Measurements from ENCODE around the gene NECTIN4.
A peak's percentile ranks its signal among the peaks of the same experiment; 100 is the strongest.
"Not testable (repeated sequence)": the region's sequence is repeated elsewhere in the genome, so short reads cannot be mapped to it uniquely, and the experiment has no call there.

NECTIN4 gene

GRCh38 chr1:161089251-161089924 lies at the start of gene NECTIN4:
TSS of gene NECTIN4 (minus strand) at chr1:161089558. CDS start at chr1:161089296, 262 bp downstream.
- no peak for DNase-seq

- no peak for DNase-seq
Measured at GRCh38 chr1:161138431-161138830, 49.1 kb upstream of the NECTIN4 start.

DNA sequence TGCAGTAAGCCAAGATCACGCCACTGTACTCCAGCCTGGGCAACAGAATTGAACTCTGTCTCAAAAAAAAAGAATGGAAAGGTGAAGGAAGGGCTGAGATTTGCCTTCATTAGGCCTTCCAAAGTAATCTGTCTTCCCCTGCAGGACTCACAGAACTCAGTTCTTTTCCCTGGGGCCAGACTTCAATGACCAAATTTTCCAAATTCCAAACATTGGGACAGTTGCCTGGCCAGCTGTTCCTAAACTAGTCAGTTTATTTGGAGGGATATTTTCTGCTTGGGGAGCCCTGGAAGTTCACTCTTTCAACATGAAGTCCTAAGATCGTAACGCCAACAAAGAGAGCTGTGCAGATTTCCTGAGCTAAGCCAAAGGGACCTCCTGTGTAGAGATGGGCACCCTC lies 48.5 kb upstream of the NECTIN4 start:
- no peak for DNase-seq

- DNase-seq = no peak
Measured at GRCh38 chr1:161133220-161133740, 43.9 kb upstream of the NECTIN4 start.

DNA sequence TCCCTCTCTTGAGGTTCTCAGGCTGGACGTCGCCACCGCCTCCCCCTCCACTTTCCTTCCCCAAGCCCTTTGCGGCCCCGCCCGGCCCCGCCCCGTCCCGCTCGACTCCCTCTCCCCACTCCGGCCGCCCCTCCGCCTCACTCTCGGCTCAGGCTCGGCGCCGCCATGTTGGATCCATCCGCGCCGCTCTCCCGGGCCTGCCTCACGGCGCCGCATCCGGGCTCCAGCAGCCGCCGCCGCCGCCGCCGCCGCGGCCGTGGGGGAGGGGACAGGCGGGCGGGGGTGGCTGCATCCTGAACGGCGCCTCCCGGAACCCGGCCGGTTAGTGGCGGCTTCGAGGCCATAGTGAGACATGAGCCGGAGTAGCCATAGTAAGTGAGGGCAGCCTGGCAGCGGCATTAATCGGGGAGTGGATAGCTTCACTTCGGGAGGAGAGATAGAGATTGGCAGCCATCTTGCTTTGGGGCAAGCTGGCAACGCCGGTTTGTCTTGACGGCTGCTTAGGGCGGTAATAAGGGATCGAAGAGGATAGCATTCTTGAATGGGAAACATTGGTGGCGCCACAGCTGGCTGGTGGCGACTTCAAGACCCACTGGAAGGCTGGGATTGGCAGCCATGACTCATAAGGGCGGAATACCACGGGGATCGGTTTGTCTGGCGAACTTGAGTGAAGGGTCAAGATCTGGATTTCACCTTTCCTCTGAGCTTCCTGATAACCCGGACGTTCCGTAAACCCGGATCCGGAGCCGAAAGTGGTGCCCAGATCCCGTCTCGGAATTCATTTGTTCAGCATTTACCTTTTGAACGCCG lies 43.3 kb upstream of the NECTIN4 start, which contains the start of gene DEDD:
DEDD (minus strand) TSS at position 258 of the 810 bp plus-strand sequence. CDS start 8,205 bp downstream, outside the sequence.
- DNase-seq = peak; percentile 94 to 96

DNA sequence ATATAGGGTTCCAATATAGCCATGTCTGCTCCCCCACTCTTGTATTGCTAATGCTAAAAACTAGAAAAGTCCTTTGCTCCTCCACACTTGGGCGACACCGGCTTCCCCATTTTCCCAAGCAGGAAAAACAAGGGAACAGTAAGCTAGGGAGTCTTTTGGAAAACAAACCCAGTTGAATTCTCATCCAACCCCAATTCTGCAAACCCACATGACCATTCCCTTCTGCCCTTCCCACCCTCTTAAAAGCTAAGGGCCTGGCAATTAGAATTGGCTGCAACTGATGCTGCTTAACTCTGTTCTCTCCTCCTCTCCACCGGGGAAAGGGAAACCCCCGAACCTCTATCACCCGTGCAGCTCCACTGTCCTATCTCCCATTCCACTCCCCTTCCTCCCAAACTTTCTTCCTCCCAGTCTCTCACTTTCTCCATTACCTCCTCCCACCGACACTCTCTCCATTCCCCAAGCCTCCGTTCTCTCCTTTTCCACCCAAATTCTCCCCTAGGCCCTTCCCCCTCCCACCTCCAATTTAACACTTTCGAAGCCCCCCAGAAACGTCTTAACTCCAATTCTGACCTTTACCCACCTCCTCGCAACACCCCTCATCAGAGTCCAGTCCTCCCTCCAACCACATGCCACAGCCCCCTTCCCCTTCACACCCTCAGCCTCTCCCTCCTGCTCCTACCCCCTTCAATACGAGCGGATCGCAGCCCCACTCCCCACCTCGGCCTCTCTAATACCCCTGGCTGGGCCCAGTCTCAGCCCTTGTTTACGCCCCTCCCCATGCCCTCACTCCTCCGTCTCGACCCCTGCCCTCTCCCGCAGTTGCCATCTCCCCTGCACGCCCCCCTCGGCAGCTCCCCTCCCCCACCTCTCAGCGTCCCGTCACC lies 42.4 kb upstream of the NECTIN4 start:
- no peak for DNase-seq

- no peak for DNase-seq
Measured at GRCh38 chr1:161130266-161130665, 40.9 kb upstream of the NECTIN4 start.

DNA sequence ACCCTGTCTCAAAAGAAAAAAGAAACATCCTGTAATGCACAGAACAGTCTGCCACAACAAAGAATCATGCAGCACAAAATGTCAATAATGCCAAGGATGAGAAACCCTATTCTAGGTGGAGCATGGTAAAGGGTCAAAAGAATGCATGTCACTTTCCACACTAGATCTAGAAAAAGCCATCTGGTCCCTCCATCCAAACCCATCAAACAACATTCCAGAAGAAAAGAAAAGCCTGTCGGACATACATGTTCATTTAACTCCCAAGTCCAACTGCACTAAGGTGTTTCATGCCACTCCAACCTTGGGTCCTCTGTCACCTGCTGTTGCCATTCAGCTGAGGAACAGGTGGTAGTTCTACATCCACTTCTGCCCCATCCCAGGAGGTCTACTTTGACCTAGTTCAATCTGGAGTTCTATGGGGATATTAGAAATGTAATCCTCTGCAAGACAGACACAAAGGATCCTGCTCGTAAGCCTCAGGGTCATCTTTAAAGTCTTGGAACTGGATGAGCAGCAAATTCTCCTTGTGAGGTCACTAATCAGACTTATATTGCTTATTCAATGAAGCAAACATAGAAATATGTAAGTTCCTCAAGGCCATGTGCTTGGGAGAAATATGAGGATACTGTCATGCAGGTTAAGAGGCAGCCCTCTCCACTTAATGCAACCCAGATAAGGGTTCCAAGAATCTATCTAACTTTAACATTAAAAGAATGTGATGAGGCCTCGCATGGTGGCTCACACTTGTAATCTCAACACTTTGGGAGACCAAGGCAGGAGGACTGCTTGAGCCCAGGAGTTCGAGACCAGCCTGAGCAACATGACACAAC lies 39.4 kb upstream of the NECTIN4 start:
- DNase-seq = no peak

DNA sequence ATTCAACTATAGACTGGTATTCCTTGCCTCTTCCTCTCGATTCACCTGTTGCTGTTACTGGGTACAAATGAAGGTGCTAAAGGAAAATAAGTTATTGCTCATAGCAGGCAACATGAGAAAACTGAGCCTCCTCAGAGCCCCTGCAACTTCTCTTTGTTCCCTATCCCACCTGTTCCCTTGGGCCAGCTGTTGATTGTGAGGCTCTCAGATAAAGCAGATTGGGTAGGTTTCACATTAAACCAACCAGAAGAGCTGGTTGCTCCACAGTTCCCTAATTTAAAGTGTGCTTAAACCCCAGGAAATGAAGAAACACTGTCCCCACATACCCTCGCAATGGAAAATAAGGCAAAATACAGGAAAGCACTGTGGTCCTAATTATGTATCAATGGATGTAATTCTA lies 38.3 kb upstream of the NECTIN4 start:
- DNase-seq = peak; percentile 61 to 63

GRCh38 chr1:161122967-161123366 lies 33.6 kb upstream of the NECTIN4 start:
- no peak for DNase-seq

GRCh38 chr1:161121834-161122233 lies 32.5 kb upstream of the NECTIN4 start:
- DNase-seq = peak; percentile 21 to 36

DNA sequence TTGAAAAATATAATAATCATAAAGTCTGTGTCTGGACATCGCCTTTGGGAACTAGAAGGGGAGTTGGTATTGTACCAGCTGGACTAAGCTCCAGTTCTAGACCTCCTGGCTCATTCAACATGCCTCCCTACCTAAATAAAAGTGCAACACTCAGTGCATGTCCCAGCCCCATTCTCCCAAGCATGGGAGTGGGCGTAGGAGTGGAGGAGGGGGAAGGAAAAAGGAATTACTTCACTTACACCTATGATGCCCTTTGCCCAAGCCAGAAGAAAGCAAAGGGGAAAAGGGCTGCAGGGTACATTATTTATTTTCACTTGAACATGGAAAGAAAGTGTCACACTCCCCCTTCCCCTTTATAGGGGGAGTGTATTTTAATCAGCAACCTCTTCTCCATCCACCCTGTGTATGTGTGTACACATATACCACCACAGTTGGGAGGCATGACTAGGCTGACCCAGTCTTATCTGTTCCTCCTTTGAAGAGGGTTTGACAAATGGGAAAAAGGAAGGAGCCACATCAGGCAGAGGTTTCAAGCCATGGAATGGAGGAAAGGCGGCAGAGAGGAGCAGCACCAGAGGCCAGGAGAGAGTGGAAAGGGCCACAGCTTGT lies 31.8 kb upstream of the NECTIN4 start:
- DNase-seq = no peak

DNA sequence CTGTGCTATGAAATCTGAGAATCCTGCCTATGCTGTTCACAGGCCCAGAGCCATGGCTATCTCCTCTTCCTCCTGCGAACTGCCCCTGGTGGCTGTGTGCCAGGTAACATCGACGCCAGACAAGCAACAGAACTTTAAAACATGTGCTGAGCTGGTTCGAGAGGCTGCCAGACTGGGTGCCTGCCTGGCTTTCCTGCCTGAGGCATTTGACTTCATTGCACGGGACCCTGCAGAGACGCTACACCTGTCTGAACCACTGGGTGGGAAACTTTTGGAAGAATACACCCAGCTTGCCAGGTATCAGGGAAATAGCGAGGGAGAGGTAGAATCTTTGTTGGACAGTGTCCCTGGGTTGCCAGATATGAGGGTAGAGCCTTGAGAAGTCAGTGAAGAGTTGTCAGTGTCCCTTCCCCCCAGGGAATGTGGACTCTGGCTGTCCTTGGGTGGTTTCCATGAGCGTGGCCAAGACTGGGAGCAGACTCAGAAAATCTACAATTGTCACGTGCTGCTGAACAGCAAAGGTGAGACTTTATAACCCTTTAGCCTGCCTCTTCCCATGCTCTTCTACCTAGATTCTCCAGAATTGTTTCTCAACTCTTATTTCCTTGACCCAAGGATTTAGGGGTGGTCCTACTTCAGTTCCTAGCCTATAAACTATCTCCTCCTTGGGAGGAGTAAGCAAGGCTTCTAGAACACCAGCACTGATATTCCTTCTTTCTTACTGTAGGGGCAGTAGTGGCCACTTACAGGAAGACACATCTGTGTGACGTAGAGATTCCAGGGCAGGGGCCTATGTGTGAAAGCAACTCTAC lies 29.9 kb upstream of the NECTIN4 start:
- peak; percentile 54 to 72 for DNase-seq

DNA sequence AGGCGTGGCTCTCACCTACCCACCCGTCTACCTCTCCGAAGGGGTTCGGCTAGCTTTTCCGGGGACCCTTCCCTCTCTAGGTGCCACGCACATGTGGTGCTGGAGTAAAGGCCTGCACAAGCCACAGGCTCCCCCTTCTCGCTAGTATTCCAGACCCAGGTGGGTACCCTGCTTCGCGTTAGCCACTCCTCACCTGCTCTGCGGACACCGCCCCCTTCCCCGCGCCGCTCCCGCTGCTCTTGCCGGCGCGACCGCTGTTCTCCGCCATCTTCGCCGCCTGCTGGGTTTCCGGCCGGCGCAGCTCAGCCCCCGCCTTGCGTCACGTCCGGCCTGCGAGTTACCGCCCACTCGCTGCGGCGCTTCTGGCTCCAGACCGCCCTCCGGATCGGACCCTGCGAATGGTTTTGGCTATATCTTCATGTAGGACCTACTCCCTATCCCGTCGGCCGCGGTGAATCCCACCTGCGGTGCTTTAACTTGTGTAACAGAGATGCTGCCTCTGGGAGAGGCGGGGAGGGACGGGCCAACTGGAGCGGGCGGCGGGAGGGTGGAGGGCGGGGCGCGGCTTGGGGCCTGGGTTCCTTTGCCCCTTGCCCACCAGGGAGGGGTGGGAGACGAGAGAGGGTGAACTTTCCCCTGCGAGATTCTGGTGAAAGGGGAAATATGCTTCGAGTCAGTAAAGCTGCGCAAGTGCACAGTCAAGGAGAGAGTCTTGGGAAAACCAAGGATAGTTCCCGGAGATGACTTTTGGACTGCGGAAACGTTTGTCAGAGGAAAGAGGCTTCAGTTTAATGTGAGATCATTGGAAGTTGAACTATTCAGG lies 28.6 kb upstream of the NECTIN4 start, which contains the start of the genes NIT1 and PFDN2:
NIT1 (plus strand) TSS at position 347 of the 823 bp plus-strand sequence; CDS start at position 419, 72 bp downstream.
PFDN2 (minus strand) TSS at position 279 of the 823 bp plus-strand sequence; CDS start at position 268, 11 bp downstream.
- peak; percentile 71 to 73 for DNase-seq

GRCh38 chr1:161115961-161116360 lies 26.6 kb upstream of the NECTIN4 start:
- DNase-seq = not testable (repeated sequence)

GRCh38 chr1:161115132-161115711 lies 25.9 kb upstream of the NECTIN4 start:
- DNase-seq = peak in 1 of 2 experiments; percentile 28

DNA sequence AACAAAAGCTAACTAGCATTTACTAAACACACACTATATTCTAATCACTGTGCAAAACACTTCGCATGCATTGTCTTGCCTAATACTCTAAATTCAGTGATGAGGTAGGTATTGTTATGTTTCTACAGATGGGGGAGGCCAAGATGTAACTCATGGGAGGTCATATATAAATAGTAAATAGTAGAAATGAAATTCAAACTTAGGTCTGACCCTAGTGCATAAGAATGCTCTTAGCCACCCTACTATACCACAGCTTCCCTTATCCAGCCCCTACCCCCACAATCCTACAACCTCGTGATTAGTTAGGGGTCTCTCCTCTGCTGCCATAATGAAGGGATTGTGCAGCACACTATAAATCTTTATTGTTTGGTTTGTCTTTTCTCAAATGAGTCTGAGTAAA lies 25.2 kb upstream of the NECTIN4 start:
- DNase-seq = no peak

- DNase-seq = no peak
Measured at GRCh38 chr1:161113915-161114314, 24.6 kb upstream of the NECTIN4 start.

GRCh38 chr1:161111527-161111926 lies 22.2 kb upstream of the NECTIN4 start:
- DNase-seq = peak in 1 of 2 experiments; percentile 16
